PFSK-1 (cell line): Measurements from ENCODE around the gene SLC41A1.
A peak's percentile ranks its signal among the peaks of the same experiment; 100 is the strongest.

ENCODE experiments used
- FOXP2 ChIP-seq: optimal IDR thresholded peaks from 2 replicates; pipeline ENCODE3; 2011; ENCODE audit warnings: borderline replicate concordance, control low read depth, inconsistent platforms; ENCODE audit not compliant: insufficient read depth; ENCODE audit errors: extremely low read length, extremely low read depth
- POLR2AphosphoS5 ChIP-seq: IDR thresholded peaks from 2 replicates; pipeline ENCODE4 v1.6.1; 2012; ENCODE audit warnings: low read depth, mild to moderate bottlenecking, control low read depth, low read length, moderate library complexity
- REST ChIP-seq, 2 experiments: IDR thresholded peaks; 2 replicates each; pipeline versions ENCODE4 v1.6.1 to v1.8.0; 2011 to 2012; ENCODE audit warnings: low read depth in 2 of 2, low read length in 2 of 2, control low read depth in 1 of 2, inconsistent platforms in 1 of 2, mild to moderate bottlenecking in 1 of 2, moderate library complexity in 1 of 2; ENCODE audit not compliant: insufficient read depth in 1 of 2
- SIN3A ChIP-seq: IDR thresholded peaks from 2 replicates; pipeline ENCODE4 v1.6.1; 2012; ENCODE audit warnings: mild to moderate bottlenecking, low read length, moderate library complexity, borderline replicate concordance; ENCODE audit not compliant: insufficient read depth
- TAF1 ChIP-seq: IDR thresholded peaks from 2 replicates; pipeline ENCODE4 v1.6.1; 2012; ENCODE audit warnings: low read length, control low read depth, borderline replicate concordance; ENCODE audit not compliant: insufficient read depth

SLC41A1 gene

GRCh38 chr1:205750138-205751035, 62.6 kb downstream of the SLC41A1 start, which contains the start of gene NUCKS1:
TSS of gene NUCKS1 (minus strand) at chr1:205750182. CDS start at chr1:205749973, 209 bp downstream.
- peak; percentile 40; the same call in 1 of the 2 replicates for TF ChIP-seq POLR2AphosphoS5
- peak; percentile 81; the same call in 1 of the 2 replicates for TF ChIP-seq TAF1
- TF ChIP-seq SIN3A: no peak

GRCh38 chr1:205749234-205750137, 63.5 kb downstream of the SLC41A1 start:
- TF ChIP-seq POLR2AphosphoS5 (peak; percentile 23; the same call in 1 of the 2 replicates), FOXP2 (peak; percentile 80), TAF1 (no peak), SIN3A (no peak), REST (IDR thresholded peaks at IDR 0.05; ENCODE audit: insufficient read depth in 1 of 2, low read depth in 2 of 2, low read length in 2 of 2) (peak in 1 of 2 experiments; percentile 16; a peak in 1 of 4 replicates)

GRCh38 chr1:205748403-205749233, 64.4 kb downstream of the SLC41A1 start:
- TF ChIP-seq REST (IDR thresholded peaks at IDR 0.05; ENCODE audit: insufficient read depth in 1 of 2, low read depth in 2 of 2, low read length in 2 of 2): no peak

- TF ChIP-seq POLR2AphosphoS5: no peak
- no peak for TF ChIP-seq REST (IDR thresholded peaks at IDR 0.05; ENCODE audit: insufficient read depth in 1 of 2, low read depth in 2 of 2, low read length in 2 of 2)
- TF ChIP-seq TAF1: no peak
- no peak for TF ChIP-seq SIN3A
- TF ChIP-seq FOXP2: no peak
Measured at GRCh38 chr1:205746757-205747412, 66.1 kb downstream of the SLC41A1 start.
